ENCODE data around the gene MED28.
"Not testable (repeated sequence)": the region's sequence is repeated elsewhere in the genome, so short reads cannot be mapped to it uniquely, and the experiment has no call there.

MED28 gene

GRCh38 chr4:17619416-17620105, 5.1 kb downstream of the MED28 start:
- no peak for DNase-seq

- no peak for DNase-seq
Measured at GRCh38 chr4:17623451-17624001, 9.1 kb downstream of the MED28 start.

- DNase-seq = no peak
Measured at GRCh38 chr4:17624821-17625220, 10.4 kb downstream of the MED28 start.

GRCh38 chr4:17630228-17630627, 15.8 kb downstream of the MED28 start:
- DNase-seq = no peak

GRCh38 chr4:17633600-17633999, 19.2 kb downstream of the MED28 start:
- DNase-seq = no peak

GRCh38 chr4:17635056-17635455, 20.6 kb downstream of the MED28 start:
- no peak for DNase-seq

GRCh38 chr4:17636341-17636695, 21.9 kb downstream of the MED28 start:
- no peak for DNase-seq

- peak; percentile 17 to 36 for DNase-seq
Measured at GRCh38 chr4:17636696-17637622, 22.5 kb downstream of the MED28 start.

GRCh38 chr4:17639136-17639535, 24.7 kb downstream of the MED28 start:
- DNase-seq = no peak

GRCh38 chr4:17642398-17642783, 27.9 kb downstream of the MED28 start:
- no peak for DNase-seq

- DNase-seq = peak in 1 of 2 experiments; percentile 19
Measured at GRCh38 chr4:17646693-17647092, 32.3 kb downstream of the MED28 start.

- DNase-seq = no peak
Measured at GRCh38 chr4:17647176-17647806, 32.9 kb downstream of the MED28 start.

GRCh38 chr4:17647927-17648326, 33.5 kb downstream of the MED28 start:
- DNase-seq = no peak

GRCh38 chr4:17650406-17650805, 36.0 kb downstream of the MED28 start:
- no peak for DNase-seq

GRCh38 chr4:17654701-17655100, 40.3 kb downstream of the MED28 start:
- no peak for DNase-seq

GRCh38 chr4:17657090-17657489, 42.6 kb downstream of the MED28 start:
- no peak for DNase-seq

- no peak for DNase-seq
Measured at GRCh38 chr4:17657849-17658248, 43.4 kb downstream of the MED28 start.

GRCh38 chr4:17659196-17659595, 44.8 kb downstream of the MED28 start:
- not testable (repeated sequence) for DNase-seq

GRCh38 chr4:17662694-17663093, 48.3 kb downstream of the MED28 start:
- DNase-seq = no peak

GRCh38 chr4:17664755-17665154, 50.3 kb downstream of the MED28 start:
- no peak for DNase-seq

GRCh38 chr4:17665346-17665745, 50.9 kb downstream of the MED28 start:
- DNase-seq = no peak

GRCh38 chr4:17665852-17666251, 51.4 kb downstream of the MED28 start:
- DNase-seq = no peak

GRCh38 chr4:17667253-17667652, 52.8 kb downstream of the MED28 start:
- no peak for DNase-seq

Data from NCI-H2081 (cell line).